Adrenal gland (tissue), 12 donors: ENCODE data around the gene ALDH3B2. TPM values are rescaled to one million over a fixed set of nuclear protein-coding genes. Genes with fewer than 3 reads are reported as not detected.

Source experiments
- DNase-seq, 7 donors: peaks; one replicate each; pipeline ENCODE4 v3.0.0-alpha.2; 2019 to 2020
- H3K27ac ChIP-seq, 5 donors: fragments of 200-600 bp; sonication (generic) in 4 of 5; 1 replicate in 3 of 5; 2 replicates in 2 of 5; pipeline versions ENCODE4 v1.5.1 to v1.8.0; 2016 to 2020; ENCODE audit warnings: mild to moderate bottlenecking in 1 of 5
- H3K27me3 ChIP-seq: fragments of 200-600 bp; 2 replicates; pipeline ENCODE4 v1.8.0; 2021
- H3K36me3 ChIP-seq, 2 donors: fragments of 200-600 bp; replicated peaks in 1 of 2; 1 replicate in 1 of 2; 2 replicates in 1 of 2; pipeline versions ENCODE4 v1.5.1 to v1.8.0; 2018 to 2022
- H3K4me1 ChIP-seq, 2 donors: fragments of 200-600 bp; replicated peaks in 1 of 2; 1 replicate in 1 of 2; 2 replicates in 1 of 2; pipeline versions ENCODE4 v1.5.1 to v1.8.0; 2018 to 2021
- H3K4me3 ChIP-seq, 4 donors: fragments of 200-600 bp; sonication (generic) in 3 of 4; one replicate each; pipeline ENCODE4 v1.5.1; 2016 to 2018
- H3K9me3 ChIP-seq, 3 donors: fragments of 200-600 bp; sonication (generic) in 1 of 3; replicated peaks in 1 of 3; 1 replicate in 2 of 3; 2 replicates in 1 of 3; pipeline versions ENCODE4 v1.5.1 to v1.8.0; 2016 to 2021
- POLR2A ChIP-seq, 2 donors: fragments of 450-650 bp; IDR thresholded peaks; one replicate each; pipeline ENCODE4 v1.6.1; 2017; ENCODE audit warnings: antibody characterized with exemption in 2 of 2, mild to moderate bottlenecking in 2 of 2, moderate library complexity in 1 of 2
- WGBS, 4 donors: extraction: QIAGEN DNeasy Blood & Tissue Kit in 2 of 4; methylation state at CpG; one replicate each; pipeline versions ENCODE4 v1.1.5 to v1.1.7; 2013 to 2017; 5-methylcytosine and 5-hydroxymethylcytosine counted together
- intact Hi-C, 2 donors: fragments of 100-400 bp; cut with DNase I; formaldehyde crosslinking; loops; one replicate each; pipeline versions ENCODE4 v1.14.1 to v1.15.0; 2022 to 2023
- polyA plus RNA-seq, 3 donors: library from polyadenylated mRNA; stranded (reverse); fragments of 200-250 nt in 2 of 3; fragments of 350-450 nt in 1 of 3; fragmentation: Illumina TruSeq in 1 of 3; extraction: RNeasy Lipid Tissue Mini Kit (QIAGEN cat#74804) in 1 of 3; gene quantifications; one replicate each; pipeline ENCODE4 v1.2.3, GENCODE V29; 2013 to 2014
- total RNA-seq, 9 donors: library from RNA; depleted of rRNA in 4 of 9; stranded (reverse); fragments of >200 nt in 4 of 9; fragments of 120-200 nt in 1 of 9; fragmentation: NEBNext Ultra II Directional in 1 of 9; extraction: Animal tissue kit (Norgen Biotek cat#: 25700) in 1 of 9; gene quantifications; one replicate each; pipeline versions ENCODE4 v1.1.0 to v1.2.4, GENCODE V29; 2013 to 2023
- TF ChIP-seq, protein P1 (sequence below), 6 experiments: fragments of 450-650 bp in 4 of 6; fragments of 200-600 bp in 2 of 6; sonication (generic) in 1 of 6; IDR thresholded peaks; 1 replicate in 5 of 6; 2 replicates in 1 of 6; pipeline versions ENCODE4 v1.5.1 to v1.8.0; 2016 to 2021; ENCODE audit warnings: antibody characterized with exemption in 6 of 6, mild to moderate bottlenecking in 2 of 6, moderate library complexity in 1 of 6
- donor health status: healthy with polysubstance abuse.
- donor health status: Bipolar disorder and iron deficiency.
- donor health status: DM: yes; HTN: yes; CAD: no.
- donor health status: DM: no; HTN: no; CAD: no.
- donor health status: DM: no; HTN: no; CAD: no.
- donor health status: DM: yes; HTN: yes; CAD: no.

The ALDH3B2 gene
- total and polyA plus RNA-seq, 12 donors = 0.10 TPM; not detected in 11

DNA sequence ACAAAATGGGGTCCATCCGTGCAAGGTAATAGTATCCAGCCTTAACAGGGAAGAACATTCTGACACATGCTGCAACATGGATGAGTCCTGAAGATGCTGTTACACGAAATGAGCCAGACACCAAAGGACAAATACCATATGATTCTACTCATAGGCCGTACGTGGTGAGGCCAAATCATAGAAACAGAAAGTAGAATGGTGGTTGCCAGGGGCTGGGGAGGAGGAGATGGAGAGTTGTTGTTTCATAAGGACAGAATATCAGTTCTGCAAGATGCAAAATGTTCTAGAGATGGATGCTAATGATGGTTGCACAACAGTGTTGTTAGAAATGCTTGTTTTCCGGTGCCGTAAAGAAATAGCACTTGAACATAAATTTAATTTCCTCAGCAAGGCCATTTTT, 37.5 kb downstream of the ALDH3B2 start:
- H3K27me3 ChIP-seq = peaks cover 17% of the 10 kb centered on the region
- H3K9me3 ChIP-seq = no peaks in the 10 kb centered on the region
- no peaks in the 10 kb centered on the region for H3K4me1 ChIP-seq
- TF ChIP-seq, protein P1, sequence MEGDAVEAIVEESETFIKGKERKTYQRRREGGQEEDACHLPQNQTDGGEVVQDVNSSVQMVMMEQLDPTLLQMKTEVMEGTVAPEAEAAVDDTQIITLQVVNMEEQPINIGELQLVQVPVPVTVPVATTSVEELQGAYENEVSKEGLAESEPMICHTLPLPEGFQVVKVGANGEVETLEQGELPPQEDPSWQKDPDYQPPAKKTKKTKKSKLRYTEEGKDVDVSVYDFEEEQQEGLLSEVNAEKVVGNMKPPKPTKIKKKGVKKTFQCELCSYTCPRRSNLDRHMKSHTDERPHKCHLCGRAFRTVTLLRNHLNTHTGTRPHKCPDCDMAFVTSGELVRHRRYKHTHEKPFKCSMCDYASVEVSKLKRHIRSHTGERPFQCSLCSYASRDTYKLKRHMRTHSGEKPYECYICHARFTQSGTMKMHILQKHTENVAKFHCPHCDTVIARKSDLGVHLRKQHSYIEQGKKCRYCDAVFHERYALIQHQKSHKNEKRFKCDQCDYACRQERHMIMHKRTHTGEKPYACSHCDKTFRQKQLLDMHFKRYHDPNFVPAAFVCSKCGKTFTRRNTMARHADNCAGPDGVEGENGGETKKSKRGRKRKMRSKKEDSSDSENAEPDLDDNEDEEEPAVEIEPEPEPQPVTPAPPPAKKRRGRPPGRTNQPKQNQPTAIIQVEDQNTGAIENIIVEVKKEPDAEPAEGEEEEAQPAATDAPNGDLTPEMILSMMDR (IDR thresholded peaks at IDR 0.05) = no peak
- TF ChIP-seq POLR2A (IDR thresholded peaks at IDR 0.05) = no peak
- no peak for DNase-seq
- 77 to 82% (median 79%) methylated on average over 6 of the region's 6 CpGs for WGBS, 4 donors
- intact Hi-C loops = loop anchor here in 1 of 2 donors (10.0 kb wide), 1 partner anchor 168 kb away; no protein-coding TSS in a partner anchor
- H3K4me3 ChIP-seq = no peak overlapping the region
- no peak overlapping the region for H3K27ac ChIP-seq
- H3K36me3 ChIP-seq = no peaks in the 10 kb centered on the region

GRCh38 chr11:67635231-67635521, 39.2 kb downstream of the ALDH3B2 start:
- no peak for DNase-seq
- H3K27me3 ChIP-seq = peaks cover 9% of the 10 kb centered on the region
- intact Hi-C loops = loop anchor here in 1 of 2 donors (10.0 kb wide), 1 partner anchor 170 kb away; no protein-coding TSS in a partner anchor
- H3K27ac ChIP-seq = no peak overlapping the region
- H3K4me1 ChIP-seq = peaks cover 0 to 7% of the 10 kb centered on the region in 2 donors
- H3K4me3 ChIP-seq = no peak overlapping the region
- no peak for TF ChIP-seq POLR2A (IDR thresholded peaks at IDR 0.05)
- TF ChIP-seq, protein P1 (IDR thresholded peaks at IDR 0.05) = no peak
- 83 to 88% (median 83%) methylated on average over 4 of the region's 4 CpGs; no CpG with 5 or more reads in 1 of the 4 donors for WGBS, 4 donors
- no peaks in the 10 kb centered on the region for H3K36me3 ChIP-seq
- H3K9me3 ChIP-seq = no peaks in the 10 kb centered on the region

- no peak for TF ChIP-seq POLR2A (IDR thresholded peaks at IDR 0.05)
- TF ChIP-seq, protein P1 (IDR thresholded peaks at IDR 0.05) = no peak
- H3K27me3 ChIP-seq = peaks cover 4% of the 10 kb centered on the region
- no peak overlapping the region for H3K4me3 ChIP-seq
- H3K36me3 ChIP-seq = no peaks in the 10 kb centered on the region
- H3K4me1 ChIP-seq = peaks cover 0 to 7% of the 10 kb centered on the region in 2 donors
- no peak overlapping the region for H3K27ac ChIP-seq
- WGBS, 4 donors = 62 to 87% (median 77%) methylated on average over 3 to 20 of the region's 20 CpGs
- no peaks in the 10 kb centered on the region for H3K9me3 ChIP-seq
- intact Hi-C loops = loop anchor here in 1 of 2 donors (10.0 kb wide), 1 partner anchor 170 kb away; no protein-coding TSS in a partner anchor
- DNase-seq = no peak
These were observed 39.8 kb downstream of the ALDH3B2 start for GRCh38 chr11:67634366-67635230.

- no peaks in the 10 kb centered on the region for H3K9me3 ChIP-seq
- H3K27me3 ChIP-seq = no peaks in the 10 kb centered on the region
- no peaks in the 10 kb centered on the region for H3K36me3 ChIP-seq
- H3K4me1 ChIP-seq = peaks cover 0 to 14% of the 10 kb centered on the region in 2 donors
- no peak overlapping the region for H3K27ac ChIP-seq
- intact Hi-C loops = loop anchor here in 1 of 2 donors (10.0 kb wide), 1 partner anchor 171 kb away; no protein-coding TSS in a partner anchor
- peak in 1 of 7 donors; percentile 22 for DNase-seq
- 83 to 88% (median 85%) methylated on average over 15 to 22 of the region's 22 CpGs for WGBS, 4 donors
- H3K4me3 ChIP-seq = no peak overlapping the region
- TF ChIP-seq, protein P1 (IDR thresholded peaks at IDR 0.05) = no peak
- no peak for TF ChIP-seq POLR2A (IDR thresholded peaks at IDR 0.05)
These were observed 40.6 kb downstream of the ALDH3B2 start for GRCh38 chr11:67633758-67634365.
